ENCODE results near the gene EFHD2.

DNA sequence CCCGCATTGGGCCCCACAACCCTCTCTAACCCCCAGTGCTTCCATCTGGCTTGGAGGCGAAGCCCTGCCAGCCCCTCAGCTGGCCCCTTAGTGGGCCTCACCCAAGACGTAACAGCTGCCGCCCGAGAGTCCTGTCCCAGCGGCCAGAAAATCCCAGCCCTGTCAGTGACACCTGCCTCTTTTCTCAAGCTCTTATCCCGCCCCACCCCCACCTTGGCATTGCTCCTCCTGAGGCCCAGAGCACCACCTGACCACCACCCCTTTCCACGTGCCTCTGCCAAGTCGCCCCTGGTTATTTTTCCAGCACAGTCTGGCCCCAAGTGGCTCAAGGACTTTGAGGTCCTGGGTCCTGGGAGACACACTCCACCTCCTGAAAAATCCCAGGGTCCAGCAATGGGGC is 22.6 kb downstream of the EFHD2 start:
- TF ChIP-seq, protein P1, sequence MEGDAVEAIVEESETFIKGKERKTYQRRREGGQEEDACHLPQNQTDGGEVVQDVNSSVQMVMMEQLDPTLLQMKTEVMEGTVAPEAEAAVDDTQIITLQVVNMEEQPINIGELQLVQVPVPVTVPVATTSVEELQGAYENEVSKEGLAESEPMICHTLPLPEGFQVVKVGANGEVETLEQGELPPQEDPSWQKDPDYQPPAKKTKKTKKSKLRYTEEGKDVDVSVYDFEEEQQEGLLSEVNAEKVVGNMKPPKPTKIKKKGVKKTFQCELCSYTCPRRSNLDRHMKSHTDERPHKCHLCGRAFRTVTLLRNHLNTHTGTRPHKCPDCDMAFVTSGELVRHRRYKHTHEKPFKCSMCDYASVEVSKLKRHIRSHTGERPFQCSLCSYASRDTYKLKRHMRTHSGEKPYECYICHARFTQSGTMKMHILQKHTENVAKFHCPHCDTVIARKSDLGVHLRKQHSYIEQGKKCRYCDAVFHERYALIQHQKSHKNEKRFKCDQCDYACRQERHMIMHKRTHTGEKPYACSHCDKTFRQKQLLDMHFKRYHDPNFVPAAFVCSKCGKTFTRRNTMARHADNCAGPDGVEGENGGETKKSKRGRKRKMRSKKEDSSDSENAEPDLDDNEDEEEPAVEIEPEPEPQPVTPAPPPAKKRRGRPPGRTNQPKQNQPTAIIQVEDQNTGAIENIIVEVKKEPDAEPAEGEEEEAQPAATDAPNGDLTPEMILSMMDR (IDR thresholded peaks at IDR 0.05): no peak
- no peak for TF ChIP-seq POLR2A (IDR thresholded peaks at IDR 0.05)

Measured in Peyer's patch (tissue), 4 donors.